Measurements from ENCODE around the gene PRSS57. TPM values are rescaled to one million over a fixed set of nuclear protein-coding genes. Genes with fewer than 3 reads are reported as not detected.
"Not testable (repeated sequence)": the region's sequence is repeated elsewhere in the genome, so short reads cannot be mapped to it uniquely, and the experiment has no call there.

Gene PRSS57
- total RNA-seq: not detected in 2 replicates

DNA sequence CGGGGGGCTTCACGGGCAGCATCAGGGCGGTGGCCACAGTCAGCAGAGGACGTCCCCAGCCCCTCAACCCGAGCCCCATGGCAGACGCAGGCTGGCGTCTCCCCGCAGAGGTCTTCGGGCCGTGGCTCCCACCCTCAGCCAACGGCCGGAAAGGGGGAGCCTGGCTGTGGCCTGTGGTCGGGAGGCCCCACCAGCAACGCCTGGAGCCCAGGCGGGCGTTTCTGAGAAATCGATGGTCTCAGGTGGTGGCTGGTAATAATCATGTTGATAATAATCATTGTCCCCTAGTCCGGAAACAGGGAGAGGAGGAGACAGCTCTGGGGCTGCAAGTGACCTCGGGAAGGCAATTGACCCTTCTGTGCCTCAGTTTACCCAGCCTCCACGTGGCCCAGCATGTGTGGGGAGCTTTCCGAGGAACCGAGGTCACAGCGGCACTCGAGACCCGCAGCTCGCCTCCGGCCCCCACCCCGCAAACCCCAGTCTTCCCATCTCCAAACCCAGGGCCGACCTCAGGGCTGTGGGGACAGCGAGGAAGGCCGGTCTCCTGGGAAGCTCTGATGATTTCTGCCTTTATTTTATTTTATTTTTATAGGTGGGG lies at the start of gene PRSS57:
Gene PRSS57, minus strand, starts transcription at position 101 of the 598 bp plus-strand sequence. Its CDS starts 22 bp downstream, at position 79.
- intact Hi-C loops (cut with micrococcal nuclease): no loop called here

DNA sequence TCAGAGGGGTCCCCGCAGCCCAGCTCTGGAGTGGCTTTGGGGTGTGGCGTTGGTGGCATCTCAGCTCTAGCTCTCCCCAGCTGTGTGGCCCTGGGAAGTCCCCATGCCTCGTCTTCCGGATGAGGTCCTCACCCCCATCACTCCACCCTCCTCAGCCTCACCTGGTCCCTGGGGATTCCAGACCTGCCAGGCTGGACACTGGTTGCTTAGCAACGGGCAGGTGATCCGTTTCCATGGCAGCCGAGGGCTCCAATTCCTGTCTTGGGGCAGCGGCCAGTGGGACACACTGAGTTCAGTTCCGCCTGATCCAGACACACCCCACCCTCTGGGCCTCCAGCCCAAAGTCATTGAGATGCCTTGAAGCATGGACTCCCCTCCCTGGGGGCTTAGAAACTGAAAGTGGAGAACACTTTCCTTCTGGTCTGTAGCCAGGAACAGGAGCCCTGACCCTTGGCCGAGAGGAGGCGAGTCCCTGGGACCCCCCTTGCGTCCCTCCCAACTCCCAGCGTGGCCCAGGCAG lies 48.0 kb upstream of the PRSS57 start:
- intact Hi-C loops (cut with micrococcal nuclease): no loop called here

DNA sequence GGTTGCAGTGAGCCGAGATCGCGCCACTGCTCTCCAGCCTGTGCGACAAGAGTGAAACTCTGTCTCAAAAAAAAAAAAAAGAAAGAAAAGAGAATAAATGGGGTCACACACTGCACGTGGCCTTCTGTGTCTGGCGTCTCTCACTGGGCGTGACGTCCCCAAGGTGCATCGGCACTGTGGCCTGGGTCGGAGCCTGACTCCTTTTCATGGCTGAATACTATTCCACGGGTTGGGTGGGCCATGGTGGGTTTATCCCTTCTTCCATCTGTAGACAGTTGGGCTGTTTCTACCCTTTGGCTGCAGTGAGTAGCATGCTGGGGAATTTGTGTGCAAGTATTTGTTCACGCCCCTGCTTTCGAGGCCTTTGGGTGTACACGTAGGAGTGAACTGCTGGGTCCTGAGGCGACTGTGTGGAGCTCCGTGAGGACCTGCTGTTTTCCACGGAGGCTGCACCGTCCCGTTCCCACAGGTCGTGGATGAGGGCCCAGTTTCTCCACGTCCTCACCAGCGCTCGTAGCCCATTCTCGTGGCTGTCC lies 47.4 kb upstream of the PRSS57 start:
- intact Hi-C loops (cut with micrococcal nuclease): no loop called here

- intact Hi-C loops (cut with micrococcal nuclease): no loop called here
These were observed 46.4 kb upstream of the PRSS57 start for GRCh38 chr19:741506-742131.

- intact Hi-C loops (cut with micrococcal nuclease): not testable (repeated sequence)
These were observed 45.7 kb upstream of the PRSS57 start for GRCh38 chr19:740816-741505.

- intact Hi-C loops (cut with micrococcal nuclease): no loop called here
These were observed 44.9 kb upstream of the PRSS57 start for GRCh38 chr19:739998-740715.

DNA sequence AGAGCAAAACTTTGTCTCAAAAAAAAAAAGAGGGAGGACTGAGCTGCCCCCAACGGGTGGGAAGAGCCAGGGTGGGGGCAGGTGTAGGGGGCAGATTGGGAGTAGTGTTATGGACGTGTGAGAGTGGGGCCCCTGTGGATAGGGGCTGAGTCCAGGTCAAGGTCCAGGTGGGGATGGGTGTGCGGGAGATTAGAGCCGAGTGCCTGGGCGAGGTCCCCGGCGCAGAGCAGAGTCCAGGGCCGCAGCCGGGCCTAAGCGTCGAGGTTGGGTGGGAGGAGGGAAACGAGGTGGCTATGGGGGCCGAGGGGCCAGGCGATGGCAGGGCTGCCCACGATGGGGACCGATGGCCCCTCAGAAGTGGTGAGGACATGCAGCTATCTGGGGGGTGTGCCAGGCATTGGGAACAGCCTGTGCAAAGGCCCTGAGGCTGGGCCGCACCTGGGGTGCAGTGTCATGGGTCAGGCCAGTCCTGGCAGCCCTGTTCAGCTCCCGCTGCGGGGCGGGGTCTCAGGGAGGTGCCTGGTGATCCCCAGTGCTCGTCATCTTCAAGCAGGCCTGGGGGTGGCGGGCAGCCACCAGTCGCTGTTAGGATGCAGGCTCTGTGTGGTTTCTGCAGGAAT lies 43.4 kb upstream of the PRSS57 start:
- intact Hi-C loops (cut with micrococcal nuclease): no loop called here

DNA sequence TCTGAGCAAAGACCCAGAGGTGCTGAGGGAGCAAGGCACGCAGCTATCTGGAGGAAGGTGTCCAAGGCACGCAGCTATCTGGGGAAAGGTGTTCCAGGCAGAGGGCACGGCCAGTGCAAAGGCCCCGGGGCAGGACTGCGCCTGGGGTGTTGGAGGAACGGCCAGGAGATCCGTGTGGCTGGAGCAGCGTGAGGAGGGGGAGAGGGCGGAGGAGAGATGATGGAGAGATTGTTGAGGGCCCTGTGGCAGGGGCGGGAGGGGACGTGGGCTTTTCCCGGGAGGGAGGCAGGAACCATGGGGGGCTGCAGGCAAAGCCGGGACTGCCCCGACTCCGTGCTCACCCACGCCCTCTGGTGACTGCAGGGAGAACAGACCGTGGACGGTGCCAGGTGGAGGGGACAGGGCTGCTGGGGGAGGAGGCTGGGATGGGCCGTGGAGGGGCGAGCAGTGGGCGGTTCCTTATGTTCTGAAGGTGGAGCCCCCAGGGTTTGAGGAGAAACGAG lies 42.4 kb upstream of the PRSS57 start:
- intact Hi-C loops (cut with micrococcal nuclease): no loop called here

DNA sequence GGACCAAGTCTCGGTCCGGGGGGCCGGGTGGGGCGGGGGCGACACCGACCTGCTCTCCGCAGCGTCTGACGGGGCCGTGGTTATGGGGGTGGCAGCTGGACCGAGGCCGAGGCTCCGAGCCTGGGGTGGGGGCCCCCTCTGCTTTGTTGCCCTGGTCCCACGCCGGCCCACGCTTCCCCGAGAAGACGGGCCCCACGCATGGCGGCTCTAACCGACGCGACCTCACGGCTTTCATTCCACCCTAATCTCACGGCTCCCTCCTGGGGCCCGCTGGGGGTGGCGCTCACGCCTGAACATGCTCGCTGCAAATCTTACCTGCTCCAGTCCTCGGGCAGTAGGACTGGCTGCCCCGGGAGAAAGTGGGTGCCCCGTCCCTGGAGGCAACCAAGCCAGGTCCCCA lies 40.9 kb upstream of the PRSS57 start:
- intact Hi-C loops (cut with micrococcal nuclease): no loop called here

- intact Hi-C loops (cut with micrococcal nuclease): loop anchor here (1.0 kb wide), 4 partner anchors 31 to 150 kb away; no protein-coding TSS in a partner anchor
These were observed 39.5 kb upstream of the PRSS57 start for GRCh38 chr19:734716-735115.

- intact Hi-C loops (cut with micrococcal nuclease): no loop called here
These were observed 37.2 kb upstream of the PRSS57 start for GRCh38 chr19:732148-733069.

DNA sequence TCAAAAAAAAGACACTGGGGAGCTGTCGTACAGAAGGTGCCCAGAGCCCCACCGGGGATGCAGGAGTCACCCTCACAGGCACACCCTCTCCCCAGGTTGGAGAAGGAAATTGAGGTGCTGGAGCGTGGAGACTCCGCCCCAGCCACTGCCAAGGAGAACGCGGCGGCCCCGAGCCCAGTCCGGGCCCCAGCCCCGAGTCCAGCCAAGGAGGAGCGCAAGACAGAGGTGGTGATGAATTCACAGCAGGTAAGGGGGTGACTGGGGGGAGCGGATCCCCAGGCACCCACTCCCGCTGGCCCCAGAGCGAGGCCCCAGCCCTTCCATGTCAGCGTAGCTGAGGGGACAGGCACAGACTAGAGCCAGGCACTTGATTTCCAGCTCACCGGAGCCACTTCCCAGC lies 35.7 kb upstream of the PRSS57 start:
- intact Hi-C loops (cut with micrococcal nuclease): no loop called here

DNA sequence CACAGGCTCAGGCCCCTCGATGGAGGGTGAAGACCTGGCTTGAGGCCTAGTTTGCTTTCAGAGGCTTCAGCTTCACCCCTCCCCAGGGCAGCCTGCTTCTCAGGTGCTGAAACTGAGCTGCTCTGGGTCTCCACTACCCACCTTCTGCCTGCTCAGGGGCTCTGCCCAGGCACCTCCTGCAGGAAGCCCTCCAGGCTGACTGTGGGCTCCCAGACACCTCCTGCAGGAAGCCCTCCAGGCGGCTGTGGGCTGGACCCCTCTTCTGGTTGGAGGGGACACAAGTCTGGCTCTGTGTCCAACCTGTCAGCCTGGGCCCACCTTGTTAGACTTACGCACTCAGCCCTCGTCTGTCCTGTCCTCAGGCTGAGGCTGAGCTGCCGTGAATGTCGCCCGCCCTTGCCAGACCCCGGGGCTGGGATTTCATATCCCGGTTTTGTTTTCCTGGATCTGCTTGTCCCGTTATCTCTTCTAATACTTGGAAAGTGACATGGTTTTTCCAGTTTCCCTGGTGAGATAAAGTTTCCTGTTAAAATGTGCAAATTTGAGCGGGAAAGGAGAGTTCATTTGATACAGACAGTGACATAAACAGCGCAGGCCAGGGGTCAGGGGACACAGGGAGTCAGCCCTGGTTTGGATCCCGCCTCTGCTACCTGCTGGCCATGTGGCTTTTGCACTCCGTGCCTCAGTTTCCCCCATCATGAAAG lies 34.9 kb upstream of the PRSS57 start:
- intact Hi-C loops (cut with micrococcal nuclease): no loop called here

- intact Hi-C loops (cut with micrococcal nuclease): not testable (repeated sequence)
These were observed 34.3 kb upstream of the PRSS57 start for GRCh38 chr19:729564-729963.

DNA sequence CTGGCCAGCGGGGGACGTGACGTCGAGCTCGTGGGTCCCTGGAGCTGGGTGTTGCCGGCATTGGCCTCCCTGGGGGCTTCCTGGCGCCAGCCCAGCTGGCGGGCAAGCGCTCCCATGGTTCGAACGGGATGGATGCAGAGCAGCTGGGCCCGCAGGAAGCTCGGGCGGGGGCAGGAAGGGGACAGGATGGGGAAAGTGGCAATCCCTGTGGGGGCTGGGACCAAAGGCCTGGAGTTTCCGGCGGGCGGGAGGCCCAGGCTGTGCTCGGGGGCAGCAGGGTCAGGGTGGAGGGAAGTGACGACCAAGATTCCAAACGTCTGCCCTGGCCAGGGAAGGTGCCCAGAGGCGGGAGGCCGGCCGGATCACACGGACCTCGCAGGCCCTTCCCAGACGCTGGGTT lies 32.8 kb upstream of the PRSS57 start:
- intact Hi-C loops (cut with micrococcal nuclease): no loop called here

DNA sequence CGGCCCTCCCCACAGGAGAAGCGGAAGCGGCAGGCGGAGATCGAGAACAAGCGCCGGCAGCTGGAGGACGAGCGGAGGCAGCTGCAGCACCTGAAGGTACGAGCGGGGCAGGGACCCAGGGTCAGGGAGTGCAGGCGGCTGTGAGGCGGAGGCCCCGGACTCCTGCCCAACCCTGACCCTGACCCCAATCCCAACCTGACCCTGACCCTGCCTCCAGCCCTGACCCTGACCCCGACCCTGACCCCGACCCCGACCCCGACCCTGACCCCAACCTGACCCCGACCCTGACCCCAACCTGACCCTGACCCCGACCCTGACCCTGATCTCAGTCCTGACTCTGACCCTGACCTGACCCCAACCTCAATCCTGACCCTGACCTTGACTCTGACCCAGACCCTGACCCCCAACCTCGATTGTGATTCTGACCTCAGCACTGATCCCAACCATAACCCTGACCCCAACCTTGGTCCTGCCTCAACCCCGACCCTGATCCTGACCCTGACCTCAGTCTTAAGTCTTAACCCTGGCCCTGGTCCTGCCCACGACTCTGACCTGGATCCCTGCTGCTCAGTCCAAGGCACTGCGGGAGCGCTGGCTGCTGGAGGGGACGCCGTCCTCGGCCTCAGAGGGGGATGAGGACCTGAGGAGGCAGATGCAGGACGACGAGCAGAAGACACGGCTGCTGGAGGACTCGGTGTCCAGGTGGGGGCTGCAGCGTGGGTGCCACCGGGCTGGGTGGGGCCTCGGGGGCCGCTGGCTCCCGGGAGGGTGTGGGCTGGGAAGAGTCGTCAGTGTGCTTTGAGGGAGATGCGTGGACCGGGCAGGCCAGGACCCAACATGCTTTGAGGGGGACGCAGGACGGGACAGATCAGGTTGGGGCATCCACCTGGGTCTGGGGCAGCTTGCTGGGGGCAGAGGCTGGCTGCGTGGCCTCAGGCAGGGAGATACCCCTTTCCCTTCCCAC lies 32.0 kb upstream of the PRSS57 start:
- intact Hi-C loops (cut with micrococcal nuclease): no loop called here

- intact Hi-C loops (cut with micrococcal nuclease): no loop called here
These were observed 30.3 kb upstream of the PRSS57 start for GRCh38 chr19:725461-726089.
